H1 (cell line): ENCODE data around the gene CLDN14. TPM values are rescaled to one million over a fixed set of nuclear protein-coding genes. Genes with fewer than 3 reads are reported as not detected.

Source experiments
- CTCF ChIA-PET: fragments of 300-600 bp; sonication (Branson Sonifier 250); formaldehyde crosslinking; loops from one replicate; lab custom pipeline; 2021; ENCODE audit not compliant: partially characterized antibody; lab: Charles Lee
- POLR2A ChIA-PET: fragments of 300-600 bp; sonication (Branson Sonifier 250); formaldehyde crosslinking; loops from one replicate; lab custom pipeline; 2021; ENCODE audit warnings: inconsistent platforms; ENCODE audit not compliant: partially characterized antibody; lab: Charles Lee
- DNase-seq, 2 experiments: peaks; one replicate each; pipeline versions ENCODE4 v3.0.0 to v3.0.0-alpha.2; 2010 to 2022; ENCODE audit warnings: low spot score in 2 of 2, low read depth in 1 of 2, mixed read lengths in 1 of 2
- FAIRE-seq: peaks from 2 replicates; lab custom pipeline; 2011; peaks lifted over from hg19 to GRCh38; lab: Jason Lieb, UNC
- H2AFZ ChIP-seq: 2 replicates; pipeline ENCODE4 v1.8.1; 2012; ENCODE audit warnings: low read length, inconsistent platforms
- H2AK5ac ChIP-seq: 2 replicates; pipeline ENCODE4 v1.6.1; 2013; ENCODE audit warnings: low read depth, low read length
- H2BK120ac ChIP-seq: replicated peaks from 2 replicates; pipeline ENCODE3; 2013; ENCODE audit warnings: low read depth, low read length, inconsistent platforms
- H2BK12ac ChIP-seq: 2 replicates; pipeline ENCODE4 v1.6.1; 2013; ENCODE audit warnings: low read depth, low read length
- H2BK15ac ChIP-seq: 2 replicates; pipeline ENCODE4 v1.6.1; 2013; ENCODE audit warnings: low read length
- H2BK20ac ChIP-seq: 2 replicates; pipeline ENCODE4 v1.6.1; 2013; ENCODE audit warnings: low read length
- H2BK5ac ChIP-seq: 2 replicates; pipeline ENCODE4 v1.6.1; 2013; ENCODE audit warnings: low read depth, low read length
- H3K14ac ChIP-seq: 2 replicates; pipeline ENCODE4 v1.6.1; 2013; ENCODE audit warnings: inconsistent platforms; ENCODE audit not compliant: insufficient read length
- H3K18ac ChIP-seq: 2 replicates; pipeline ENCODE4 v1.6.1; 2013; ENCODE audit warnings: low read length; ENCODE audit errors: extremely low read depth
- H3K23ac ChIP-seq: 2 replicates; pipeline ENCODE4 v1.6.1; 2013; ENCODE audit warnings: inconsistent platforms; ENCODE audit not compliant: insufficient read length
- H3K23me2 ChIP-seq: 2 replicates; pipeline ENCODE4 v1.6.1; 2013; ENCODE audit warnings: low read depth, low read length
- H3K27ac ChIP-seq: 2 replicates; pipeline ENCODE4 v1.6.1; 2011; ENCODE audit warnings: low read depth, low read length, inconsistent platforms
- H3K27me3 ChIP-seq, 4 experiments: replicated peaks in 1 of 4; 1 replicate in 1 of 4; 2 replicates in 3 of 4; pipeline versions ENCODE4 v1.6.1 to v1.8.1; 2011 to 2013; ENCODE audit warnings: low read length in 3 of 4, mild to moderate bottlenecking in 3 of 4, inconsistent platforms in 2 of 4, mixed read lengths in 2 of 4, moderate library complexity in 1 of 4; ENCODE audit not compliant: control insufficient read depth in 3 of 4, insufficient read depth in 3 of 4; ENCODE audit errors: extremely low read depth in 1 of 4
- H3K36me3 ChIP-seq, 4 experiments: 2 replicates each; pipeline versions ENCODE4 v1.6.1 to v1.8.1; 2011 to 2013; ENCODE audit warnings: mild to moderate bottlenecking in 4 of 4, low read length in 3 of 4, moderate library complexity in 2 of 4, control low read depth in 1 of 4, inconsistent platforms in 1 of 4; ENCODE audit not compliant: insufficient read depth in 4 of 4, control insufficient read depth in 2 of 4
- H3K4ac ChIP-seq: replicated peaks from 2 replicates; pipeline ENCODE3; 2013; ENCODE audit warnings: low read length, low read depth, mixed read lengths, inconsistent platforms; ENCODE audit not compliant: insufficient read length
- H3K4me1 ChIP-seq, 4 experiments: replicated peaks in 1 of 4; 1 replicate in 1 of 4; 2 replicates in 3 of 4; pipeline versions ENCODE4 v1.6.1 to v1.8.1; 2011 to 2013; ENCODE audit warnings: low read length in 3 of 4, inconsistent platforms in 2 of 4, mixed read lengths in 1 of 4; ENCODE audit not compliant: insufficient read depth in 4 of 4, control insufficient read depth in 3 of 4
- H3K4me2 ChIP-seq, 2 experiments: 2 replicates each; pipeline versions ENCODE4 v1.6.1 to v1.8.1; 2011 to 2013; ENCODE audit warnings: low read depth in 2 of 2, low read length in 2 of 2, control low read depth in 1 of 2, inconsistent platforms in 1 of 2, mild to moderate bottlenecking in 1 of 2; ENCODE audit not compliant: insufficient read depth in 1 of 2
- H3K4me3 ChIP-seq, 4 experiments: fragments of 200-600, 300-600 bp in 1 of 4; sonication (generic), shearing (Covaris generic), sonication (Bioruptor Twin) in 1 of 4; 2 replicates each; pipeline versions ENCODE4 v1.5.1 to v1.8.1; 2011 to 2016; ENCODE audit warnings: low read length in 4 of 4, low read depth in 3 of 4, control low read depth in 2 of 4, inconsistent platforms in 2 of 4, mild to moderate bottlenecking in 2 of 4, mixed read lengths in 1 of 4, moderate library complexity in 1 of 4; ENCODE audit not compliant: insufficient read depth in 2 of 4; ENCODE audit errors: extremely low read depth in 1 of 4
- H3K56ac ChIP-seq: replicated peaks from 2 replicates; pipeline ENCODE3; 2013; ENCODE audit warnings: low read depth, mild to moderate bottlenecking, mixed read lengths, low read length, inconsistent platforms; ENCODE audit not compliant: insufficient read length
- H3K79me1 ChIP-seq: 2 replicates; pipeline ENCODE4 v1.6.1; 2013; ENCODE audit warnings: low read depth, low read length, control low read depth
- H3K79me2 ChIP-seq, 2 experiments: 2 replicates each; pipeline versions ENCODE4 v1.6.1 to v1.8.1; 2012 to 2013; ENCODE audit warnings: low read length in 2 of 2, mild to moderate bottlenecking in 2 of 2, inconsistent platforms in 1 of 2; ENCODE audit not compliant: insufficient read depth in 2 of 2, control insufficient read depth in 1 of 2
- H3K9ac ChIP-seq, 4 experiments: replicated peaks in 1 of 4; 1 replicate in 1 of 4; 2 replicates in 3 of 4; pipeline versions ENCODE4 v1.6.1 to v1.8.1; 2011 to 2013; ENCODE audit warnings: low read depth in 3 of 4, low read length in 3 of 4, control low read depth in 2 of 4, mild to moderate bottlenecking in 2 of 4, moderate library complexity in 2 of 4, inconsistent platforms in 1 of 4; ENCODE audit errors: extremely low read depth in 1 of 4
- H3K9me3 ChIP-seq, 2 experiments: 2 replicates each; pipeline versions ENCODE4 v1.6.1 to v1.8.1; 2012 to 2013; ENCODE audit warnings: mild to moderate bottlenecking in 2 of 2, moderate library complexity in 2 of 2, control low read depth in 1 of 2, inconsistent platforms in 1 of 2, low read depth in 1 of 2, low read length in 1 of 2, mixed read lengths in 1 of 2; ENCODE audit not compliant: insufficient read depth in 2 of 2
- H4K20me1 ChIP-seq, 2 experiments: replicated peaks in 1 of 2; 2 replicates each; pipeline versions ENCODE3 to v1.8.1; 2011 to 2013; ENCODE audit warnings: inconsistent platforms in 2 of 2, low read length in 2 of 2, mild to moderate bottlenecking in 1 of 2; ENCODE audit not compliant: insufficient read depth in 2 of 2, control insufficient read depth in 1 of 2
- H4K5ac ChIP-seq: 2 replicates; pipeline ENCODE4 v1.6.1; 2013; ENCODE audit warnings: low read length, low read depth, mixed read lengths, inconsistent platforms; ENCODE audit not compliant: insufficient read length
- H4K8ac ChIP-seq: 2 replicates; pipeline ENCODE4 v1.8.0; 2013; ENCODE audit warnings: mild to moderate bottlenecking, moderate library complexity, low read length, inconsistent platforms; ENCODE audit not compliant: insufficient read depth; ENCODE audit errors: extremely low read depth
- H4K91ac ChIP-seq: replicated peaks from 2 replicates; pipeline ENCODE3; 2013; ENCODE audit warnings: low read length, mixed read lengths, inconsistent platforms; ENCODE audit not compliant: insufficient read length
- ASH2L ChIP-seq: fragments of 200-600, 300-600 bp; sonication (generic); IDR thresholded peaks from one replicate; pipeline ENCODE4 v1.7.1; 2017; ENCODE audit warnings: low read length
- CEBPB ChIP-seq: IDR thresholded peaks from 2 replicates; pipeline ENCODE4 v1.6.1; 2012; ENCODE audit warnings: low read depth, low read length
- JUND ChIP-seq: IDR thresholded peaks from 2 replicates; pipeline ENCODE4 v1.6.1; 2011; ENCODE audit warnings: mild to moderate bottlenecking, improper control_type of control experiment, low read length
- KDM5A ChIP-seq: fragments of 200-600 bp; IDR thresholded peaks from 2 replicates; pipeline ENCODE4 v1.7.1; 2012; ENCODE audit warnings: mild to moderate bottlenecking, low read length, inconsistent platforms, mixed read lengths
- MAFK ChIP-seq: IDR thresholded peaks from 2 replicates; pipeline ENCODE4 v1.6.1; 2012; ENCODE audit warnings: low read depth, mild to moderate bottlenecking, improper control_type of control experiment, low read length
- NANOG ChIP-seq: IDR thresholded peaks from 2 replicates; pipeline ENCODE4 v1.6.1; 2011; ENCODE audit warnings: low read length, low read depth, mild to moderate bottlenecking, inconsistent platforms; ENCODE audit not compliant: insufficient read depth, poor library complexity, severe bottlenecking
- RXRA ChIP-seq: IDR thresholded peaks from 2 replicates; pipeline ENCODE4 v1.6.1; 2011; ENCODE audit warnings: low read depth, mild to moderate bottlenecking, low read length, moderate library complexity; ENCODE audit not compliant: insufficient read depth
- WGBS, 2 experiments: shearing (Covaris generic) in 1 of 2; methylation state at CpG; one replicate each; pipeline versions ENCODE4 v1.1.6 to v1.1.7; 2013 to 2015; ENCODE audit warnings: low lambda C conversion rate in 2 of 2, mixed read lengths in 2 of 2, inconsistent platforms in 1 of 2, low coverage in 1 of 2, missing lambda C conversion rate in 1 of 2; ENCODE audit not compliant: insufficient replicate concordance in 2 of 2, insufficient coverage in 1 of 2, insufficient read length in 1 of 2; ENCODE audit errors: extremely low coverage in 1 of 2, missing lambda C conversion rate in 1 of 2; 5-methylcytosine and 5-hydroxymethylcytosine counted together
- polyA plus RNA-seq, 7 experiments: library from polyadenylated mRNA; depleted of rRNA in 3 of 7; stranded (reverse) in 5 of 7; unstranded in 2 of 7; fragments of >200 nt in 5 of 7; fragments of 200-250 nt in 2 of 7; gene quantifications; 1 replicate in 5 of 7; 2 replicates in 1 of 7; 4 replicates in 1 of 7; pipeline versions ENCODE4 v1.2.1 to v1.2.3, GENCODE V29; 2011 to 2013; ENCODE audit warnings: missing spikeins in 2 of 7, mixed read lengths in 2 of 7
- total RNA-seq: library from RNA; stranded (reverse); fragmentation: NEBNext Ultra II Directional; extraction: Animal tissue kit (Norgen Biotek cat#: 25700); gene quantifications from 2 replicates; pipeline ENCODE4 v1.2.1, GENCODE V29; 2021

Gene CLDN14
- total and polyA plus RNA-seq, 2 of the 8 experiments (the other 6 are each of a cell fraction or from before 2014, with no cell fraction given) = 0.08 TPM; not detected in 1

GRCh38 chr21:36427502-36427901 lies 52.4 kb downstream of the CLDN14 start:
- no peak overlapping the region for H4K8ac ChIP-seq
- no peak overlapping the region for H4K91ac ChIP-seq

More at GRCh38 chr21:36427502-36427901, 52.4 kb downstream of the CLDN14 start:
- Histone ChIP-seq H3K9ac (no peak overlapping the region), H3K23ac (no peak overlapping the region), H3K27ac (no peak overlapping the region), H3K27me3 (no peaks in the 10 kb centered on the region), H3K4ac (no peak overlapping the region), H3K9me3 (no peaks in the 10 kb centered on the region), H3K36me3 (no peaks in the 10 kb centered on the region), H2BK12ac (no peak overlapping the region), H3K4me1 (peaks cover 0 to 3% (median 3%) of the 10 kb centered on the region in 4 experiments; a peak in 4 of 7 replicates), H3K79me1 (no peaks in the 10 kb centered on the region), H3K79me2 (no peaks in the 10 kb centered on the region), H3K4me3 (no peak overlapping the region), H2AK5ac (no peak overlapping the region), H2AFZ (no peak overlapping the region), H4K5ac (no peak overlapping the region), H2BK15ac (no peak overlapping the region), H3K23me2 (no peaks in the 10 kb centered on the region), H3K56ac (no peak overlapping the region), H2BK5ac (no peak overlapping the region), H2BK120ac (no peak overlapping the region), H3K14ac (no peak overlapping the region), H2BK20ac (no peak overlapping the region), H4K20me1 (no peaks in the 10 kb centered on the region), H3K4me2 (no peak overlapping the region), H3K18ac (no peak overlapping the region)
- no peak for TF ChIP-seq KDM5A
- no peak for TF ChIP-seq NANOG
- TF ChIP-seq RXRA = no peak
- TF ChIP-seq CEBPB = no peak
- TF ChIP-seq JUND = no peak
- TF ChIP-seq MAFK = no peak
- TF ChIP-seq ASH2L = no peak
- ChIA-PET CTCF (interaction anchor here (0.6 to 3.8 kb wide), 3 partner anchors 8 to 696 kb away, joined by 3 to 16 read pairs (median 3); no protein-coding TSS in a partner anchor), POLR2A (no interaction called here)
- 89% methylated on average over 4 of the region's 4 CpGs; no CpG with 5 or more reads in 1 of the 2 experiments for WGBS, 2 experiments
- FAIRE-seq = no peak
- DNase-seq = no peak
